GM18505 (cell line): ENCODE results near the gene SORBS2.
"Not testable (repeated sequence)": the region's sequence is repeated elsewhere in the genome, so short reads cannot be mapped to it uniquely, and the experiment has no call there.

Experiments used
- ATAC-seq: cut with Tn5 transposase; IDR thresholded peaks from one replicate; pipeline ENCODE4 v1.9.1; 2021; ENCODE audit not compliant: unreplicated experiment
- POLR2A ChIP-seq: IDR thresholded peaks from 4 replicates; pipeline ENCODE4 v1.6.1; 2011; ENCODE audit warnings: borderline replicate concordance; ENCODE audit not compliant: insufficient read depth, insufficient read length; ENCODE audit errors: extremely low read depth

Gene SORBS2

DNA sequence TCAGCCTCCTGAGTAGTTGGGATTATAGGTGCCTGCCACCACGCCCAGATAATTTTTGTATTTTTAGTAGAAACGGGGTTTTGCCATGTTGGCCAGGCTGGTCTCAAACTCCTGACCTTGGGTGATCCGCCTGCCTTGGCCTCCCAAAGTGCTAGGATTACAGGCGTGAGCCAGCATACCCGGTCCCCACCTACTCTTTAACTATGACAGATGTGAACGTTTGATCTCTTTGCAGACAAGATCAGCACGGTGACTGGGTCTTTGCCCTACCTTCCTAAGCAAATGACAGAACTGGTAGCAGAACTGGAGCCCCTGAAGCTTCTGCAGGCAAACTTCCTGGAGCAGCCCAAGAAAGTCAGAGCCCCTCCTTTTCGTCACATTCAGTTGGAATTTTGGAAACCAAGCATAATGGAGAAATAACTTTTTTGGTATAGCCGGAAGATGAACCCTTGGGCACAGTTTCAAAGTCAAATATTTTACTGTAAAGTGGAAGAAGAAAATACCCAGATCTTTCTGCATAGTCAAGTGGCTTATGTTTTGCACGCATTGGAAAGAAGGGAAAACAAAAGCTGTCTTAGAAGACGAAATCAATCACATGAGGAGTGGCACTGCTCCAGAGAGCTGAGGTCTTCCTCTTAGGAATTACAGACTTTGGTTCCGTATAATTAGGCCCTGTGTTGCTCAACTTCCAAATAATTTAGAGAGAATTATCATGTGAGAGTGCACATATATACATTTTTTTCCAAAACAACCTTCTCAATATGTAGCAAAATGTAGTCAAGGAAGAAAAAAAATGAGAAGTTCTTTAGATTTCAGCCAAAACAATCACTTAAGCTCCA, 90.6 kb downstream of the SORBS2 start:
- no peak for ATAC-seq
- TF ChIP-seq POLR2A = no peak

DNA sequence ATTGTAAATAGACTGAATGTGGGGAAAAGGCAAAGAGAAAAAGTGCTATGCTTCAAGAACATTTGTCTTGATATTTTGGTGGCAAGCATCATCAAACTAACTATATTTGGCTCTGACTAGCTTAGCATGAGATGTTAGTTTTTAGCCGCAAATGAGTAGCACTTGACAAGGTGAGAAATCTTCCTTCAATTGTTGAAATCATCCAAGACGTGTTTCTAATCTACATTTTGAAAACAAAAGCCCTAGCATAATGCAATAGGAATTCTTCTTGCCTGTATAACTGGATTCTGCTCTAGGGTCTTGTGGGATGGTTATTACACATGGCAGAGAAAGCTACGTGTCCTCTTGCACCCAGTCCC, 92.5 kb downstream of the SORBS2 start:
- no peak for ATAC-seq
- no peak for TF ChIP-seq POLR2A

DNA sequence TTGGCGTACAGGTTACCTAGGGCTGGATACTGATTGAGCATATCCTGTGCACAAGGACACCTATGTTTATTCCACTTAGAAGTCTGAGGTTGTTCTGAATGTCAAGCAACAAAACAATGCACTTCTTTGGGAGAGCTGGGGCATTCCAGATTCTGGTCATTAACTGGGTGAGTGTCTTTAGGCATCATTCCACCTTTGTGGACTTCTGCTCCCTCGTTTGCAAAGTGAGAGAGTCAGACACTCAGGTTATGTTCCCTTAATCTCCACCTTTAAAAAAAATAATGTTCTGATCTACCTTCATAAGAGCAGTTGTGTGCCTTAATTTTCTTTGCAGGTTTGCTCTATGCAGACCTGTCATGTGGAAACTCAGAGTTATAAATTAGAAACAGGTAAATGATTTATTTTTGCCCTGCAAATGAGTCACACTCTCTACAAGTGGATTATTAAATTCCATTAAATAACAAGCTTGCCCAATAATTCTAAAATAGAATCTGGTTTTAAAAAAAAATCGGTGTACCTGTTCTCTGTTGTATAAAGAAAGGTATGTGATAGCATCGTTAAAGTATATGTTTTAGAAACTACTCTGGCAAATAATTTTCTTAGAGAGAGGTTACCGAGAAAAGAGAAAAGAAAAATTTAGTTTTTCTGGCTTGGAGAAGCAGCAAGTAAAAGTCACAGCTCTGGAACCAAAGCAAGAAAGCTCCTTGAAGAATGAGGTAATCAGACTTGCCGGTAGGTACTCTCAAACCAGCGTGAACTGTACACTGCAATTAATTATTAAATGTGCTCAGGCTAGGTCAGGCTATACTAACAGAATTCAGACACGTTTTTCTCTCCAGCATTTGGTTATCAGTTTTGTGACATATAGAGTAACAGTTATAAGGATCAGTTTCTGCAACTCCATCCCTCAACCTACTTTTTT, 93.2 kb downstream of the SORBS2 start:
- TF ChIP-seq POLR2A = no peak
- ATAC-seq = no peak

DNA sequence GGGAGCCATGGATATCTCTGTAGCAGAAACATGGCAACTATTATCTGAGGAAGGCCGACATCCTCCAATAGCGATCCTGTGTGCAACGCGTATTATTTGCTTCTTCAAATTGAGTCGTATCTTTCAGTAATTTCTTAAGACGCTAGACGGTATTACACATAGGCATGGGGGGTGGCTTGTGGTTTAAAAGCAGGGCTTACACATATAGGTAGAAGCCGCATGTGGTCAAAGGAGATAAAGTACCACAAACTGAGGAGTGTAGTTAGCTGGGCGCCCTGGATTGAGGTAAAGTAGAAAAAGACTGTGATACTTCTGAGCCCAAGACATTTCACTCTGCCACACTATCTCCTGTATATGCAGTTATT, 94.6 kb downstream of the SORBS2 start:
- TF ChIP-seq POLR2A = no peak
- ATAC-seq = no peak

DNA sequence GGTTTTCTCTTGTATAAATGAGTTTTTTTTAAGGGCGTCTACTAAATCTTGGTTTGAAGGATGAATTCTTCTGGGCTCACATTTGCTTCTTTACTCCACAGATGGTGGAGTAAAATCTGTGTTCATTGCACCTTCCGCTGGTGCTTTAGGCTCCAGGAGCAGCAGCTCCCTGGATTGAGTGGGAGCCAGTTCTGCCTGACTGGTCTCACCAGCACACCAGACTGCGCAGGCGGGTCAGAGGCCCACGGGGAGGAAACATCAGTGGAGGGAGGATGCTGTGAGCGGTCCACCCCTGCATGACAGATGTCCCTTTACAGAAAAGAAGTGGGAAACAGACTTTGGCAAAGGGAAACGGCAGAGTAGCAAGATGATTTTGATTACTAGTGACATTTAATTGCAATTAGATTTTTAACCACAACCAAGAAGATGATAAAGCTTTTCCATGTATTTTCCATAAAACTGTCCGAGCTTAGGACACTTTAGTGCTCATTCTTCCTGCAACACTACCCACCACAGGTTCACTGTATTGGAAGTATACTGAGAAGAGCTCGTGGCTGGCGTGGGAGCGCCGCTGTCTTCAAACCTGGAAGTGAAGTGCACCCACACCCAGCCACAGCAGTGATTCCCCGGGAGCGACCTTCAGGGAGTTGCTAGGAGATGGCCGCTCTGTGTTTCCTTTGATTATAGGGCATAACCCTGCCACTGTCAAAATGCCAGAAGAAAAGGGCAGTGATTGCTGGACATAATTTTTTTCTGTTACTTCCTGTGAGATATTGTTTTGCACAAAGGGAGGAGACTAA, 95.2 kb downstream of the SORBS2 start:
- ATAC-seq = no peak

DNA sequence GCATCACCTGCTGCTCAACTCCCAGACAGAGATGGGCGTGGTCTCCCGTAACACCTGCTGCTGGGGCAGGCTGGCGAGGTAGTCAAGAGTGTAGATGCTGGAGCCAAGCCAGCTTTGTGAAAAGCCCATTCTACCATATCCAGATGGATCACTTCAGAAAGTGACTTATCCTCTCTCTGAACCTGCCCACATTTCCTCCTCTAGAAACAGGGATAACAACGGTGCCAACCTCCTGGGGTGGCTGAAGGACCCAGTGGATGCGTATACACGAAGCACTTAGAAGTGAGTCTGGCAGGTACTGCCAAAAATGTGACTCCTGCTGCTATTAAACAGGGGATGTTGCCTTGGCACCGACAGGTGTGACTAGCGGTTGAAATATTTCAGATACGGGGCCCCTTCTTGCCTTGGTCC, 95.8 kb downstream of the SORBS2 start:
- ATAC-seq = no peak
- no peak for TF ChIP-seq POLR2A

More for the DNA sequence above, 95.2 kb downstream of the SORBS2 start:
- TF ChIP-seq POLR2A = no peak

DNA sequence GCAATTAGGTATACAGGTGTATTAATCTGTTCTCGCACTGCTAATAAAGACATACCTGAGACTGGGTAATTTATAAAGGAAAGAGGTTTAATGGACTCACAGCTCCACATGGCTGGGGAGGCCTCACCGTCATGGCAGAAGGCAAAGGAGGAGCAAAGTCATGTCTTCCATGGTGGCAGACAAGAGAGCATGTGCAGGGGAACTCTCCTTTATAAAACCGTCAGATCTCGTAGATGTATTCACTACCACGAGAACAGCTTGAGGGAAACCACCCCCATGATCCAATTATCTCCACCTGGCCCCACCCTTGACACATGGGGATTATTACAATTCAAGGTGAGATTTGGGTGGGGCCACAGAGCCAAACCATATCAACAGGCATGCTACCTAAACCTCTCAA, 97.5 kb downstream of the SORBS2 start:
- ATAC-seq = not testable (repeated sequence)

DNA sequence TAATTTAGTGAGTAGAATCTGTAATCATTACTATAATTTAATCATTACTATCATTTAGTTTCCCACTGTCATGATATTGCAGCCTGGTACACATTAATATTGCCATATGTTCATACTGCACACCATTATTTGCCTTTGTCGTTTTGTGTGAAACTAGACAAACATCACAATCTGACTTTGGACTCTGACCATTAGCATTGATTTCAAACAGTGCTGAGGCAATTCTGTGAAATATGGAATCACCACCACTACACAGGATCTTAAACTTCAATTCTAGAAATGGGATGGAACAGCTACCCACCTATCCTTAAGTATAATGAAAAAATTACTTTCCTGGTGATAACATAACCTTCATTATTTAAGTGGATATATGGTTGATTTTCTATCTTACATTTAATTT, 98.3 kb downstream of the SORBS2 start:
- ATAC-seq = no peak
- TF ChIP-seq POLR2A = no peak

DNA sequence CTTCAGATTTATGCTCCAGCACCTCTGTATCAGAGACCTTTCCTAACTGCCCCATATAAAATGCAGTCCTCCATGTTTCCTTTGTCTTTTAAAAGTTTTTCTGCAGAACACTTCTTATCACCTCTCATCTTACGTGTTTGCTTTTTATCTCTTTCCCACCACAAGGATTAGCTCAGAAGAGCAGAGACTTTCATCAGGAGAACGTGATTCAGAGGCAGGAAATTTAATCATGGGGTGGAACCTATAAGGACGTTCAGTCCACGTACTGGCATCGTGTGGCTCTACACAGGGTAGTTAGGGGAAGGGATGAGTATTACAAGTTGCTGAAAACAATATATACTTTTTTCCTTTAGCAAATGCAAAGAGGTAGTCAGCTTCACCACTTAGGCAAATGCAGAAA, 98.7 kb downstream of the SORBS2 start:
- ATAC-seq = no peak
- no peak for TF ChIP-seq POLR2A

DNA sequence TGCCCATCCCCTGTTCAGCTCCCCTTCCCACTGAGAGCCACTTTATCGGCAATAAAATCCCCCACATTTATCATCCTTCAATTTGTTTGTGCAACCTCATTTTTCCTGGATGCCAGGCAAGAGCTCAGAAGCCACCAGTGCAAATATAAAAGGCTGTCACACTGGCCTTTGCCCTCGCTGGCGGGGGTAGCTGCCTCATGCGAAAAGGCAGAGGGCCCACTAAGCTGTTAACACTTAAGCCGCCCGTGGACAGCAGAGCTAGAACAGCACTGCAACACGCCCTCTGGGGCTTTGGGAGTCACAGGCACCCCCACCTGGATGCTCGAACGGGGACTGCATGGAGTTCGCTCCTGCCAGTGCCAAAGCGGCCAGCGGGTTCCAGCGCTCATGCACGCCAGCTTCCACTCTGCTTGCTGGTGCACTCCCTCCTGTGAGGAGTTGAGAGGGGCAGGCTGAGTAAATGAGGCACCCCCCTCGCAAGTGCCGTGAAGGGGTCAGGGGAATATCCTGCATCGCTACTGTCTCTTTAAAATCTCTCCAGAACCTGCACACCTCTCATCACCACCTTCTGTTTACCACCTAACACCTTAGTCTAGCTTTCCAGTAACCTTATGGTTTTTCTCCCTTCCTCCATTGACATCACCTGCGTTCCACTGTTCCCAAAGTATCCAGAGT, 99.5 kb downstream of the SORBS2 start:
- TF ChIP-seq POLR2A = no peak
- ATAC-seq = no peak

DNA sequence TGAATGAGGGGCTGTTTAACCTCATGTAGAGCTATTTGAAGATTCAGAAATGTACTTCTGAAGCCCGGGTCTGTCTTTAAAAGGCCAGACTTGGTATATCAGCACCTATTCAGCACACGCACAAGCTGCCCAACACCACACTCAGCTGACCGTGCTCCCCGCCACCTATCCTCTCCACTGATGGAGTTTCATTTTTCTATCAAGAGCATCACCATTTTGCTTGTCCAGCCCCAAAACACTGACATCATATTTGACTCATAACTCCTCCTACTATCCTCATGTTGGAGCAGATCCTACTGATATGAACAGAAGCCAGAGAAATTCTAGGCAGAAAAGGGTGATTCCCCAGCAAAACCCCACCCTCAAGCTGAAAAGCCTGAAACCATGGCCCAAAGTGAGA, 100.3 kb downstream of the SORBS2 start:
- no peak for TF ChIP-seq POLR2A
- no peak for ATAC-seq

DNA sequence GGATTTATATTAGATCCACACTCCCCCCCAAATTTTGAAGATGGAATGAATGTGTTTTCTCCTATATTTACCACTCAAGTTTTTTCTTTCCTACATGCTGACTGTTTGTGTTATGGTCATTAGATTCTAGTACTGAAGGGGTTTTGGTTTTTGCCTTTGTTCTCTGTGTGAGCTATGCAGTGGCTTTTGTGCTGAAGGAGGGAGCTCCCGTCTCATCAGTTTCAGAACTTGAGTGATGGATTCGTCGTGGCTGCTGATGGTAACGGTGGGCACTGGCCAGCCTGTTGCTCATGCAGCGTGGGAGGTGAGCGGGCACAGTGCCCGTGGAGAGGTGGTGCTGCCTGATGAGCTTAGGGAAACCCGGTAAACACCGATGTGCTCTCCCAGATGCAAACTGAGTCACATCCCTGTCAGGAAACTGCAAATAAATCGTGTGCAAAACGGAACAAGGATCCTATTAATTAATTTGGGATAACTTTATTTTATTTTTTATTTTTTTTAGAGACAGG, 101.5 kb downstream of the SORBS2 start:
- TF ChIP-seq POLR2A = no peak
- no peak for ATAC-seq
